OCI-LY1 (cell line): ENCODE measurements around the gene C4orf17.

Source experiments
- H2AFZ ChIP-seq: fragments of 200-600 bp; sonication (generic), shearing (Covaris generic); 2 replicates; pipeline ENCODE4 v1.6.0; 2014; ENCODE audit warnings: antibody characterized with exemption, mild to moderate bottlenecking, low read length
- H3F3A ChIP-seq: fragments of 200-600 bp; sonication (generic), shearing (Covaris generic); 2 replicates; pipeline ENCODE4 v1.6.0; 2014; ENCODE audit warnings: mild to moderate bottlenecking, antibody characterized with exemption, low read length, moderate library complexity; ENCODE audit not compliant: insufficient read depth
- H3K27ac ChIP-seq: fragments of 200-600 bp; sonication (generic); 2 replicates; pipeline ENCODE4 v1.5.1; 2014; ENCODE audit warnings: low read length, mixed run types, mild to moderate bottlenecking, low read depth; ENCODE audit not compliant: poor library complexity, severe bottlenecking
- H3K27me3 ChIP-seq: fragments of 200-600 bp; sonication (generic); 2 replicates; pipeline ENCODE4 v1.6.0; 2014; ENCODE audit warnings: antibody characterized with exemption, mild to moderate bottlenecking, low read length, moderate library complexity; ENCODE audit not compliant: insufficient read depth
- H3K36me3 ChIP-seq: fragments of 200-600 bp; sonication (generic); 2 replicates; pipeline ENCODE4 v1.6.1; 2014; ENCODE audit warnings: mild to moderate bottlenecking, antibody characterized with exemption, low read length, moderate library complexity, mixed read lengths; ENCODE audit not compliant: insufficient read depth
- H3K4me1 ChIP-seq: fragments of 200-600 bp; sonication (generic); 2 replicates; pipeline ENCODE4 v1.5.1; 2014; ENCODE audit warnings: mild to moderate bottlenecking, low read length, moderate library complexity; ENCODE audit not compliant: insufficient read depth, severe bottlenecking
- H3K4me2 ChIP-seq: fragments of 200-600 bp; sonication (generic), shearing (Covaris generic); 2 replicates; pipeline ENCODE4 v1.6.1; 2014; ENCODE audit warnings: low read length
- H3K4me3 ChIP-seq: fragments of 200-600 bp; sonication (generic); 2 replicates; pipeline ENCODE4 v1.5.1; 2014; ENCODE audit warnings: low read length, low read depth, mild to moderate bottlenecking, mixed read lengths; ENCODE audit not compliant: poor library complexity, severe bottlenecking
- H3K79me2 ChIP-seq: fragments of 200-600 bp; shearing (Covaris generic); 2 replicates; pipeline ENCODE4 v1.6.1; 2016; ENCODE audit warnings: mixed run types, low read length, mixed read lengths; ENCODE audit not compliant: insufficient read depth
- H3K9ac ChIP-seq: fragments of 200-600 bp; sonication (generic), shearing (Covaris generic); 2 replicates; pipeline ENCODE4 v1.6.1; 2014; ENCODE audit warnings: mild to moderate bottlenecking, low read length, mixed read lengths
- H3K9me2 ChIP-seq: fragments of 200-600 bp; sonication (generic), shearing (Covaris generic); 2 replicates; pipeline ENCODE4 v1.6.1; 2014; ENCODE audit warnings: low read depth, mild to moderate bottlenecking, low read length, mixed read lengths
- H3K9me3 ChIP-seq: fragments of 200-600 bp; shearing (Covaris generic); 2 replicates; pipeline ENCODE4 v1.6.1; 2014; ENCODE audit warnings: low read length, mixed read lengths
- H4K20me1 ChIP-seq: fragments of 200-600 bp; sonication (generic), shearing (Covaris generic); 2 replicates; pipeline ENCODE4 v1.6.0; 2016; ENCODE audit warnings: mild to moderate bottlenecking, low read length; ENCODE audit not compliant: insufficient read depth
- EZH2 ChIP-seq: fragments of 200-600 bp; sonication (generic), shearing (Covaris generic); IDR thresholded peaks from 2 replicates; pipeline ENCODE4 v1.8.0; 2017; ENCODE audit warnings: borderline replicate concordance, mixed run types, mild to moderate bottlenecking, antibody characterized with exemption, low read length, moderate library complexity, mixed read lengths
- TF ChIP-seq, protein P1 (sequence below): fragments of 200-600 bp; sonication (generic), shearing (Covaris generic); IDR thresholded peaks from 2 replicates; pipeline ENCODE4 v1.5.1; 2017; ENCODE audit warnings: mild to moderate bottlenecking, antibody characterized with exemption, low read length, moderate library complexity, mixed read lengths

C4orf17 gene

DNA sequence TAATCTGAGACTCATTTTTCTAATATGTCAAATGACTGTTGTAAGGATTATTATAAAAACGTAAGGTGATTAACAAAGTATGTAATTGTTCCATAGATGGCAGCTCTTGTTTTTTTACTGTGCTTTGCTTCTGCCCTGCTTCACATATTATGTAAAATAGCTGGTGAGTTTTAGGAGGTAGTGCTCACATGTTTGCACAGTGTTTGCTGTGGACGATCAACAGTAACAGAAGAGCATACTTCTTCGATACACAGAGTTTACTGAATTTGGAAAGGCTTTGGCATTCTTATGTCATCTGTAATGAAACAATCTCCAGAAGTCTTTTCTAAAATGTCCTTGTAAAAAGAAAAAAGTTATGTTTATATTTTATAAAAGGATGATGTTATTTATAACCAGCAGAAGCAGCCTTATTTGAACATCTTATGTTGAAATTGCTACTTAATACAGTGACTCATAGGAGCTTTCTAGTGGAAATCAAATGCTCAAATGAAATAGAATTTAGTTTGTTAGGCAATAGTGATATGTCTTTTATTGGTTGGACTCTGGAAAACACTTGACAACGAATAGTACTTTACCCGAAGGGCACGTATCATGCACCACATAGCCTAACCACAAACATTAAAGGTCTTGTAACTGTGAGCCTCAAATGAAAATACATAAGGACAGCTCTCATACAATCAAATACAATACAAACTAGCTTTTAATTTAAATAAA, 61.9 kb downstream of the C4orf17 start:
- Histone ChIP-seq H4K20me1 (no peaks in the 10 kb centered on the region), H3K4me3 (no peak overlapping the region), H3K9me2 (no peaks in the 10 kb centered on the region), H3K4me2 (0 out of 2 replicates have a peak overlapping the region, but pooled peaks have one; percentile 21), H3K79me2 (no peaks in the 10 kb centered on the region), H3K4me1 (peaks cover 40% of the 10 kb centered on the region), H3K27me3 (no peaks in the 10 kb centered on the region), H3K9me3 (no peaks in the 10 kb centered on the region), H2AFZ (no peak overlapping the region), H3K27ac (peak overlapping the region; percentile 15), H3K36me3 (no peaks in the 10 kb centered on the region), H3K9ac (no peak overlapping the region), H3F3A (no peaks in the 10 kb centered on the region)
- no peak for TF ChIP-seq EZH2
- TF ChIP-seq, protein P1, sequence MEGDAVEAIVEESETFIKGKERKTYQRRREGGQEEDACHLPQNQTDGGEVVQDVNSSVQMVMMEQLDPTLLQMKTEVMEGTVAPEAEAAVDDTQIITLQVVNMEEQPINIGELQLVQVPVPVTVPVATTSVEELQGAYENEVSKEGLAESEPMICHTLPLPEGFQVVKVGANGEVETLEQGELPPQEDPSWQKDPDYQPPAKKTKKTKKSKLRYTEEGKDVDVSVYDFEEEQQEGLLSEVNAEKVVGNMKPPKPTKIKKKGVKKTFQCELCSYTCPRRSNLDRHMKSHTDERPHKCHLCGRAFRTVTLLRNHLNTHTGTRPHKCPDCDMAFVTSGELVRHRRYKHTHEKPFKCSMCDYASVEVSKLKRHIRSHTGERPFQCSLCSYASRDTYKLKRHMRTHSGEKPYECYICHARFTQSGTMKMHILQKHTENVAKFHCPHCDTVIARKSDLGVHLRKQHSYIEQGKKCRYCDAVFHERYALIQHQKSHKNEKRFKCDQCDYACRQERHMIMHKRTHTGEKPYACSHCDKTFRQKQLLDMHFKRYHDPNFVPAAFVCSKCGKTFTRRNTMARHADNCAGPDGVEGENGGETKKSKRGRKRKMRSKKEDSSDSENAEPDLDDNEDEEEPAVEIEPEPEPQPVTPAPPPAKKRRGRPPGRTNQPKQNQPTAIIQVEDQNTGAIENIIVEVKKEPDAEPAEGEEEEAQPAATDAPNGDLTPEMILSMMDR, result no peak

DNA sequence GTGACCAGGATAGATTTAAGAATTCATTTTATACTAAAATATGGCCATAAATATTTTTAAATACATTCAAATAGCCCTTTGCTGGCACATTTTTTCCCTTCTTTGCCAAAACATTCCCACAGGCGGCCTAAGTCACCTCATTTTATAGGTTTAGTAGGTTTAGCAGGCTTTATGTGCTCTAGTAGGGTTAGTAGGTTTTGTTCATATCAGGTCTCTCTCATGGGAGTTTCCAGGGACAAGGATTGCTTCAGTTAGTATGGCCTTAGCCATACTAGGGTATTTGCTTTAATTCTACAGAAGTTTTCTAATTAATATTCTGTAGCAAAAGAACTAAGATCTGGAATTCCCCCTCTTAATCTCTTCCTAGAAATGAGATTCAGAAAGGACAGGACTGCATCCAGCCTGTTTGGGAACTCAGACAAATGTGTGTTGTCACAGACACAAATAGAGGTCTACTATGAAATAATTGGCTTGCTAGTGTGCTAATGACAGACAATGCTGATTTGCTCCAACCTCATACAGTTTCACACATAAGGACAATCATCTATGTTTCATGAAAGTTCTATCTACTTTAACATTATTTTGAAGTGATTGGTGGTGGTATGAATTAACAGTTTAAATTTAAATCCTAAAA, 63.0 kb downstream of the C4orf17 start:
- Histone ChIP-seq H2AFZ (no peak overlapping the region), H3K27me3 (no peaks in the 10 kb centered on the region), H3K4me3 (no peak overlapping the region), H3K79me2 (no peaks in the 10 kb centered on the region), H3K9me2 (no peaks in the 10 kb centered on the region), H3K4me1 (peaks cover 40% of the 10 kb centered on the region), H3K9ac (no peak overlapping the region), H4K20me1 (no peaks in the 10 kb centered on the region), H3K36me3 (no peaks in the 10 kb centered on the region), H3K4me2 (peak overlapping the region; percentile 21; the same call in 1 of the 2 replicates), H3K9me3 (no peaks in the 10 kb centered on the region), H3K27ac (peak overlapping the region; percentile 59), H3F3A (no peaks in the 10 kb centered on the region)
- no peak for TF ChIP-seq EZH2
- TF ChIP-seq, protein P1, result no peak

DNA sequence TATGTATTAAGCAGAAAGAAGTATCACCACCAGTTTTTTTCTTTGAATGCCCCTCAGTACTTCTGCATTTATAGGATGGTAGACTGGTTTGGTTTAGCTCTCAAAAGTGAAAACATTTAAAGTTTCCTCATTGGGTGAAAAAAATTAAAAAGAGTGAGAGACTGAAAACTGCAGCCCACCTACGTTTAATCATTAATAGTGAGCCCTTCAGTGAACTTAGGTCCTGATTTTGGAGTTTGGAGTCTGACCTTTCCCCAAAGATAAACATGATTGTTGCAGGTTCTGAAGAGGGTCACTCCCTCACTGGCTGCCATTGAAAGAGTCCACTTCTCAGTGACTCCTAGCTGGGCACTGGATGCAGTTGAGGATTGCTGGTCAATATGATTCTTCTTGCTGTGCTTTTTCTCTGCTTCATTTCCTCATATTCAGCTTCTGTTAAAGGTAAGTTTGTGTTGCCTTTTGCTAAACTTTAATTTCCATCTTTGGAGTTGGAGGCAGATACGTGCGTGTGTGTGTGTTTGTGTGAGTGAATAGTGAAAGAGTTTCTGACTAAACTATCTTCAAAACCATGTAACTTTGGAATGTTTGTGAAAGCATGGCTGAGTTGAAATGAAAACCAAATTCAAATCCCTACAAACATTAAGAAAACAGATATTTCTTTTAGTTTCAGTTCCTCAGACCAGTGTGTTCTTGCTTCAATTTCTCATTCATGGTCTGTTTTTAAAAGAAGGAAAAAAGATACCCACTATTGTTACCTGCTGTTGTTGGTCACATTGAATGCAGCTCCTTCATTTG, 63.9 kb downstream of the C4orf17 start, which contains the start of gene MTTP:
MTTP (plus strand) TSS at position 295 of the 795 bp plus-strand sequence; CDS start at position 381, 86 bp downstream.
- Histone ChIP-seq H3K27me3 (no peaks in the 10 kb centered on the region), H3K9me3 (no peaks in the 10 kb centered on the region), H3F3A (no peaks in the 10 kb centered on the region), H3K27ac (peak within 1 kb of the TSS; percentile 59), H3K9me2 (no peaks in the 10 kb centered on the region), H4K20me1 (no peaks in the 10 kb centered on the region), H3K4me1 (peaks cover 40% of the 10 kb centered on the region), H3K4me2 (peak within 1 kb of the TSS; percentile 21; the same call in 1 of the 2 replicates), H3K9ac (no peak within 1 kb of the TSS), H3K79me2 (no peaks in the 10 kb centered on the region), H2AFZ (no peak within 1 kb of the TSS), H3K36me3 (no peaks in the 10 kb centered on the region), H3K4me3 (peak within 1 kb of the TSS; percentile 0)
- TF ChIP-seq EZH2, result no peak
- TF ChIP-seq, protein P1, result no peak
